COLO829 (cell line): ENCODE measurements around the gene CLCN7.

Experiments used
- DNase-seq: peaks from one replicate; pipeline ENCODE4 v3.0.0; 2012; ENCODE audit warnings: low spot score

The CLCN7 gene

DNA sequence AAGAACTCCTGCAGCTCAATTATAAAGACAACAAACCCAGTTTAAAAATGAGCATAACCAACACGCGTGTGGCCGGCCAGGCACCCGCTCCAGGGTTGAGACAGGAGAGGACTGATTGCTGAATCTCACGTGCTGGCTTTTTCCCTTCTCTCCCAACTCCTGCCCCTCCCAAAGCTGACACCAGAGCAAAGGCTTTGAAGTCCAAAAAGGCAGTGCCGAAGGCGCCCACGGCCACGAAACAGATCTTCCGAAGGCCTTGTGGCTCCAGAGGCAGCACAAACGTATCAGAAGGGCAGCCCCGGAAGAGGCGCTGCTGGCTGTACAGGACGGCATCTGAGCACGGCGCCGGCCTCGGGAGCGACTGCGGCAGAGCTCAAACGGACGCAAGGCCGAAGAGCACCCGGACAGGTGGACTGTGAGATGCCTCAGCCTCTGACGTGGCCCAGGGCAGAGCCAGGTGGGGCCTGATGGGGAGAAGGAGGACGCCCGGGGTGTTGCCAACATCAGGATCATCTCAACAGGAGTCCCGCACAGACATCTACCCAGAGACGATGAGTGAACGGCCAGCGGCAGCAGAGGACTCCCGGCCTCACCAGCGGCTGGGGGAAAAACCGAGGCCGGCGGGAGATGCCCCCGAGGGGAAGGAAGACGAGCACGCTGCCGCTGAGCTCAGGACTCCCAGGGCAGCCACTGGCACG lies 10.5 kb downstream of the CLCN7 start:
- DNase-seq, result no peak

- no peak for DNase-seq
These were observed 13.7 kb downstream of the CLCN7 start for GRCh38 chr16:1461146-1461545.

GRCh38 chr16:1460602-1461138 lies 14.2 kb downstream of the CLCN7 start:
- DNase-seq, result no peak

- DNase-seq, result no peak
These were observed 14.9 kb downstream of the CLCN7 start for GRCh38 chr16:1459967-1460366.

GRCh38 chr16:1458977-1459341 lies 15.9 kb downstream of the CLCN7 start:
- DNase-seq, result no peak

DNA sequence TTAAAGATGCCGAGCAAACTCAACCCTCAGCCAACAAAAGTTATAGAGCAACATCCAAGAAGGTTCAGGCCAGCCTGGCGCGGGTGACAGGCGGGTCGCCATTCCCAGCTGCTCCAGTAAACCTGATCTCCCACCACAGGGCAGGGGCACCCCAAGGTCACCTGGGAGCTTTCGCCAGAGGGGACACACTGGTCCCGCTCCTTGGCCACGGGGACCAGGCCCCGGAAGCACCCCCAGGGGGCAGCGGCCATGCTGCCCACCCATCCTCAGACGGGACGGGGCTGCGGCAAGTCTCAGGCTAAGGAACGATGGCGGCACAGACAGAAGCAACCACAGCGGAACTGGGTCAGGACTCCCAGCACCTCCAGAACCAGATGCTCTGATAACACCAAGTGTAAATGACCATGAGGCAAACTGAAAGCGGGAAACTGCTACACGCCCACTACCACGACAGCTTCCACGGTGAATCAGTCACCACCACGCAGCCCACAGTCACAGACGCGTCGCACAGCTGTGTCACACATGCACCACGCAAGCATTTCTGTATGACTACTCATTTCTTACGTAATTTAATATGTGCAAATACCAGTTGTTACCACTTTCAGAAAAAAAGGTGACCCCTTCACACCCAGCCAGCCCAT lies 16.4 kb downstream of the CLCN7 start:
- no peak for DNase-seq

- DNase-seq, result no peak
These were observed 17.2 kb downstream of the CLCN7 start for GRCh38 chr16:1457489-1458245.

DNA sequence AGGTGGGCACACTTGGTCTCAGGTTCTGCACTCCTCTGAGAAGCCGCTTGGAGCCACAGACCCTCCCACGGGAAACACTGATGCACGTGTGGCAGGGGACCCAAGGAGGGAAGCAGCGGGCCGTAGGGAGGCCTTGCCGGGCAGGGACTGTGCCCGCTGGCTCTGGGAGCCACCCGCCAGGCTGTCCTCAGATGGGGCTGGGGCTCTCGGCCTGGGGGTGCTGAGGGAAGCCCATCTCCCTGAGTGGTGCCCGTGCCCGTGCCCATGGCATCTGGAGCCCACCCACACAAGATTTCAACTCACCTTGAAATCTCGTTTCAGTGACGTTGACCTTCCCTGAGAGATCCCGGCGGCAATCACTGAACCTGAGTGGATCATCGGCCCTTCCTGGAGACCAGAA lies 17.9 kb downstream of the CLCN7 start:
- no peak for DNase-seq

GRCh38 chr16:1455190-1456171 lies 19.3 kb downstream of the CLCN7 start:
- no peak for DNase-seq

GRCh38 chr16:1454561-1454960 lies 20.3 kb downstream of the CLCN7 start:
- DNase-seq, result no peak

DNA sequence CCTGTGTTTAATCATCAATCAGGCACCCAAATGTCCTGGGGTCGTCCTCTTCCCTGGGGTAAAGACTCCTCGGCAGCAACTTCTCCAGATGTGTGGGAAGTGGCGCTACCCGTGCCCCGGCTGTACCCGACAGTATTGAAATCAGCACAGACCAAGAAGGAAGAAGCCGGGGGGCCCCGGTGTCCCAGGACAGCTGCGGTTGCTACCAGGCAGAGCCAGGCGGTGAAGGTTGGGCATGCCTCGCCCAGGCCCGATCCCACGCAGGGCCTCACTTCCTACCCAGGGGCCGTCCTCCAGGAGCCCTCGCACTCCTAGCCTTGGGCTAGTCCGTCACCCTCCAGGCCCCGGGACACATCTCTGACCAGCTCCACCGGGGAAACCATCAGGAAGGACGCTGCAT lies 21.5 kb downstream of the CLCN7 start:
- DNase-seq, result no peak

- DNase-seq, result no peak
These were observed 22.3 kb downstream of the CLCN7 start for GRCh38 chr16:1452530-1452929.

DNA sequence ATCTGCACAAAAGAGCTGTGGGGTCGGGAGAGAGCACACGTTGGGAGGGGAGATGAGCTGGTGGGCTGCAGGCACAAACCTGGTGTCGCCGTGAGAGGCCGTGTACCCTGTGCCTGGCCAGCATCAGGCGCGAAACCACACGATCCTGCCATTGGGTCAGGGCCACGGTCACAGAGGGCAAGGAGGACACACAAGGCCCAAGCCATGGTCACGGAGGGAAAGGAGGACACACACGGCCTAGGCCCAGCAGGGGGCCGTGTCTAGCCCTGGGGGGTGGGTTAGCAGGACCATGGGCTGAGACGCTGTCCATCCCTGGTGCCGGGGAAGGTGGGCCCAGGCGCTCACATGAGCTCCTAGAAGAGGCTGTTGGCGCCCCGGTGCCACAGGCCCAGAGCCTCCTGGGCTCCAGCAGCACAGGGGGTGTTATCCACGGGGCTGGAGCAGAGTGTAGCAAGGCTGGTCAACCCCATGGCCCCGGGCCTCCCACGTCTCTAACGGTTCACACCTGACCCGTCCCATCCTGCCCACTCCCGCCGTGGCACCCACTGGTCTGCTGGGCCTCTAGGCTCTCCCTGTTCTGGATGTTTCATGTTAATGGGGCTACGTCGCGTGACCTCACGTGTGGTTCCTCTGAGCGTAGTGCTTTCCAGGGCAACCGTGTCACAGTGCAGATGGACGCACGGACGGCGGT lies 23.0 kb downstream of the CLCN7 start:
- no peak for DNase-seq

GRCh38 chr16:1450841-1451240 lies 24.0 kb downstream of the CLCN7 start:
- no peak for DNase-seq

DNA sequence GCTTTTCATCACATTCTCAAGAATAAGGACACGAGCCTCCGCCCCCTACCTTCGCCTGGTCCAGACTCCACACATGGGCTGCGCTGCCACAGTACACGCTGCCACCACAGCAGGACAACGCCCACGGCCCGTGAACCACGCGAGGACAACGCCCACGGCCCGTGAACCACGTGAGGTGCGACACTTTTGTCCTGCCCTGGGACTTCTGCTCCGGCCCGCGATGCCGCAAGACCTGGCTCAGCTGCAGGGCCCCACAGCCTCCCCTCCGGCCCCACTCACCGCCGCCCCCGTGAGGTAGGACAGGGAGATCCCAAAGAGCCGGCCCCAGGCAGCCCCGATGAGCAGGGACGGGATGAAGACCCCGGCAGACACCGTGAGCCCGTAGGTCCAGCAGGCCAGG lies 24.6 kb downstream of the CLCN7 start:
- DNase-seq, result no peak

DNA sequence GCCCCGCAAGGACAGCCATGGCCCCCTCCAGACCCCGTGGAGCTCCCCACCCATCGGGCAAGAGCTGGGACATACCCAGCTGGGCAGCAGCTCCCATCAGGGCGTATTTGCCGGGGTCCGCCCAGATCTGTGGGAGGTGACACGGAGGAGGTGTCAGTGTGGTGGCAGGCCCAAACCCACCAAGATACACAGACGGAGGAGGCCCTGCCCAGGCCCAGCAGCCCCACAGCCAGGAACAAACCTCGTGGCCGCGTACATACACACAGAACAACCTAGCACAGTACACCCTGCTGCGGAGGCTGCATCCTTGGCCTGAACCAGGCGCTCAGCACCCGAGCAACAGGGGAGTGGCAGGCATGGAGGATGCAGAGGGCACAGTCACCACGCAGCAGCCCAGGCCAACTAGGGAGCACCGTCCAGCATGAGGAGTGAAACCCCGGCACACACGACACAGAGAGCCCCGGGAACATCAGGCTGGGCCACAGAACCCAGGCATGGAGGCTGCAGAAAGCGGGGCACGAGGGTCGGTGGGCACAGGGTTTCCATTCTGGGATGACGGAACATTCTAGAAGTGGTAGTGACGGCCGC lies 25.5 kb downstream of the CLCN7 start:
- no peak for DNase-seq

DNA sequence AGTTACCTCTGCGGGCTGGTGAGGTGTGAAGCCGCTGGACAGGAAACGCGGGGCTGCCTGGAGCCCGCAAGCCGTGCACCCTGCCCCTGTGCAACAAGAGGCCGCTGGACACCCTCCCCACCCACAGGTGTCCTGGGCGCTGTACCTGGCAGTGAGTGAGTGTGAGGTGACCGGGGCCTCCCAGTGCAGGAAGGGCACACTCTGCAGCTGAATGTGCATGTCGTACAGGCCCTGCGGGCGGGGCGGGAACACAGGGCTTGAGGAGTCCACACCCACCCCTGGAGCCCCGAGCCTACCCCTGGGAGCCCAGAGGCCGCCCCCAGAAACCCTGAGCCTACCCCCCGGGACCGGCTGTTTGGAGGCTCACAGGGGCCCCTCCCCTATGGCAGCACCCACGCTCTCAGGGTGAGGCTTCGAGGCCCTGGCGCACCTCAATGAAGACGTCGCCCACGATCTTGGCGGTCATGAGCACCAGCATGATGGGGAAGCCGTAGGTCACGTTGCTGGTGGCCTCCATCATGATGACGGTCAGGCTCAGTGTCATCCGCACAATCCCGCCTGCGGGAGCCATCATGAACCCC lies 26.2 kb downstream of the CLCN7 start:
- no peak for DNase-seq

DNA sequence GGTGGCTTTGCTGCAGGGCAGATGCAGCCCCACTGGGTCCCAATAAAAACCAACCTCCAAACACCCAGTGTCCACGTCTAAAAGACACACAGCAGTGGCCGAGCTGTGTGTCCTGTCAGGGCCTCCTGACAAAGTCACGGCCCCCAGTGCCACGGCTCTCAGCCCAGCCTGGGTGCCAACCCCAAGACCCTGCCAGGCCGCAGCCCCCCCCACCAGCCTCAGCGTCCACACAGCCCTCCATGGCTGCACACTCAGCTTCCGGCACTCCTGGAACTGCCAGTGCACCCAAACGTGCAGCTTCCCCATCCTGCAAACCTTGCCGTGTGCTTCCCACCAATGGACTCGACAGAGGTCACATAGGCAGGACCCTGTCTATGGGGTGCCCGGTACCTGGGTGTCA lies 26.9 kb downstream of the CLCN7 start:
- no peak for DNase-seq

- DNase-seq, result no peak
These were observed 28.3 kb downstream of the CLCN7 start for GRCh38 chr16:1446296-1447080.
